Mammary epithelial cell (primary cell): Measurements from ENCODE around the gene IQGAP1.

Source experiments
- EZH2 ChIP-seq: IDR thresholded peaks from 2 replicates; pipeline ENCODE4 v1.6.1; 2012; ENCODE audit warnings: low read length, inconsistent platforms, borderline replicate concordance
- TF ChIP-seq, protein P1 (sequence below), 2 donors: IDR thresholded peaks in 1 of 2; conservative IDR thresholded peaks in 1 of 2; 2 replicates each; pipeline ENCODE4 v1.5.1; 2011 to 2012; ENCODE audit warnings: inconsistent platforms in 2 of 2, low read length in 2 of 2, mild to moderate bottlenecking in 2 of 2, control low read depth in 1 of 2, low read depth in 1 of 2; ENCODE audit not compliant: insufficient read depth in 1 of 2; ENCODE audit errors: extremely low read depth in 1 of 2

- TF ChIP-seq, protein P1, sequence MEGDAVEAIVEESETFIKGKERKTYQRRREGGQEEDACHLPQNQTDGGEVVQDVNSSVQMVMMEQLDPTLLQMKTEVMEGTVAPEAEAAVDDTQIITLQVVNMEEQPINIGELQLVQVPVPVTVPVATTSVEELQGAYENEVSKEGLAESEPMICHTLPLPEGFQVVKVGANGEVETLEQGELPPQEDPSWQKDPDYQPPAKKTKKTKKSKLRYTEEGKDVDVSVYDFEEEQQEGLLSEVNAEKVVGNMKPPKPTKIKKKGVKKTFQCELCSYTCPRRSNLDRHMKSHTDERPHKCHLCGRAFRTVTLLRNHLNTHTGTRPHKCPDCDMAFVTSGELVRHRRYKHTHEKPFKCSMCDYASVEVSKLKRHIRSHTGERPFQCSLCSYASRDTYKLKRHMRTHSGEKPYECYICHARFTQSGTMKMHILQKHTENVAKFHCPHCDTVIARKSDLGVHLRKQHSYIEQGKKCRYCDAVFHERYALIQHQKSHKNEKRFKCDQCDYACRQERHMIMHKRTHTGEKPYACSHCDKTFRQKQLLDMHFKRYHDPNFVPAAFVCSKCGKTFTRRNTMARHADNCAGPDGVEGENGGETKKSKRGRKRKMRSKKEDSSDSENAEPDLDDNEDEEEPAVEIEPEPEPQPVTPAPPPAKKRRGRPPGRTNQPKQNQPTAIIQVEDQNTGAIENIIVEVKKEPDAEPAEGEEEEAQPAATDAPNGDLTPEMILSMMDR (conservative IDR thresholded peaks at IDR 0.05 in 1 of 2, IDR thresholded peaks at IDR 0.05 in 1 of 2; ENCODE audit: extremely low read depth in 1 of 2, insufficient read depth in 1 of 2, low read depth in 1 of 2, low read length in 2 of 2) = no peak
- TF ChIP-seq EZH2 = no peak
Observed at GRCh38 chr15:90360746-90361145, 27.3 kb upstream of the IQGAP1 start.
